Bronchial epithelial cell (primary cell): Measurements from ENCODE around the gene B3GNT3. TPM values are rescaled to one million over a fixed set of nuclear protein-coding genes. Genes with fewer than 3 reads are reported as not detected.

Experiments used
- DNase-seq: peaks from one replicate; pipeline ENCODE4 v3.0.0-alpha.2; 2010; ENCODE audit warnings: low read depth
- FAIRE-seq: peaks from 2 replicates; lab custom pipeline; 2011; peaks lifted over from hg19 to GRCh38; lab: Jason Lieb, UNC
- H3K27me3 ChIP-seq: 2 replicates; pipeline ENCODE4 v1.5.1; 2011; ENCODE audit warnings: low read length; ENCODE audit not compliant: control insufficient read depth, insufficient read depth
- H3K36me3 ChIP-seq: 2 replicates; pipeline ENCODE4 v1.5.1; 2011; ENCODE audit warnings: low read length; ENCODE audit not compliant: control insufficient read depth, insufficient read depth
- H3K4me3 ChIP-seq: 2 replicates; pipeline ENCODE4 v1.5.1; 2011; ENCODE audit warnings: mild to moderate bottlenecking, low read depth, low read length, control low read depth
- CTCF ChIP-seq: IDR thresholded peaks from 2 replicates; pipeline ENCODE4 v1.5.1; 2011; ENCODE audit warnings: mild to moderate bottlenecking, moderate library complexity, low read length, control low read depth, inconsistent platforms; ENCODE audit not compliant: insufficient read depth, severe bottlenecking
- total RNA-seq: library from RNA; depleted of rRNA; stranded (reverse); fragments of >200 nt; gene quantifications from 2 replicates; pipeline ENCODE4 v1.2.1, GENCODE V29; 2014

B3GNT3 gene
- total RNA-seq, 1 donor from 2014 or later: 11.6 TPM

DNA sequence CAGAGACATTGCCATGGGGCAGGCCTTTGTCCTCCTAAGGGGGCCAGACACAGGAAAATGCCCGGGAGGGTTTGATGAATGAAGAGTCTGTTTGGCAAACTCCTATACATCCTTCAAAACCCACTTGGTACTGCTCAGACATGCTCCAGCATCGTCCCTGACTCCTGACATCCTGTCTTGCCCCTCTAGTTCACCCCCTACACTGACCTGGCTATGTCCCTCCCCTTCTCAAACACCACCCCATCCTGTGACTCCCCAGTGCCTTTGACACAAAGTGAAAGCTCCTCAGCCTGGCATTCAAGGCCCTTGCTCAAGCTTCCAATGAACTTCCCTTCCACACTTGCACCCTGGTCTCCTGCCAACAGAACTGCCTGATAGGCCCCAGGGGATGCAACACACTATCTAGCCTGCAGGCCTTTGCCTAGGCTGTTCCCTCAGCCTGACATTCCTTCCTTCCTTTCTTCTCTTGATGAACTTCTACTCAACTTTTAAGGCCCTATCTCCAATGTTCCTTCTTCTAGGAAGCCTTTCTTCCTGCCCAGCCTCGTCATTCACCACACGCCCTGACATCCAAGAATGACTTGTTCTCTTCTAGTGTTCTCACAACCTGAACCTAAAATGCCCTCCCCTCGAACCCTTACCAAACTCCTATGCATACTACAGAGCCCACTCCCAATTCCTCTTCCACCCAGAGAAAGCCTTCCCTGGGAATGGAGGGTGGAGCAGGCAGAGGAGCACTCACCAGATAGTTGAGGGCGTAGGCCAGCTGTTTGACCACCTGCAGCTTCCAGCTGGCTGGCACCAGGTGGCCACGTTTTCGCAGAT is 40.5 kb downstream of the B3GNT3 start:
- FAIRE-seq (peak; percentile 18), DNase-seq (no peak)
- H3K4me3 ChIP-seq: no peak overlapping the region
- no peaks in the 10 kb centered on the region for H3K36me3 ChIP-seq
- H3K27me3 ChIP-seq: no peaks in the 10 kb centered on the region
- TF ChIP-seq CTCF: no peak

DNA sequence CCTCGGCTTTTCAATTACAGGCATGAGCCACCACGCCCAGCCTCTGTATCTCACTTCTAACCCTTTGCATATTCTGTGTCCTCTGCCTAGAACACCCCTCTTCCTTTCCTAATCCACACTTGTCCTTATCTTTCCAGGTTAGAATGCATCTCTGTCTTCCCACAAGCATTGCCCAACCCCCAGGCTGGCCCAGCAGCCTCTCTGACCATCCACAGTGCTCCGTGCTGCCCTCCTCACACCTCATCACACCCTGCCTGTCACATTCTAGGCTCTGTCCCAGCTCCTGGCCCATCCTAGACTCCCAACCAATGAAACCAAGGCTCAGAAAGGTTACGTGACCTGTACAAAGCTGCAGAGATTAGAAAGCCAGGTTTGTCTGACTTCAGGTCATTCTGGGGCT is 41.6 kb downstream of the B3GNT3 start:
- DNase-seq: no peak
- Histone ChIP-seq H3K36me3 (no peaks in the 10 kb centered on the region), H3K4me3 (no peak overlapping the region), H3K27me3 (no peaks in the 10 kb centered on the region)
- FAIRE-seq: no peak
- TF ChIP-seq CTCF: no peak

DNA sequence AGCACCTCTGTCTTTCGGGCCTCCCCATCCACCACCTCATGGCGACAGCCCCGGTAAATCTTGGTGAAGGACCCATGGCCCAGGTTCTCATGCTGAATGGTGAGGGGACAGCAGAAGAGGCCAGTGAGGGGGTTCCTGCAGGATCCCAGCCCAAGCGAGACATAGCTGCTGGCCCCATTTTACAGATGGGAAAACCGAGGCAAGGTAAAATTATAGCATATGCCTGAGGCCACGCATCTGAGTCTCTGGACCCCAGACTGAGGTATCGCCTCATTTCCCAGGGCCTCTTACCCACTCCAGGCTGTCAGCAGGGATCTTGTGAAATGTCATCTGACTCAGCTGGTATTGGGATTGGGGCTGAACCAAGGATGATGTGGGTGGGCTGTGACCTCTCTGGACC is 43.0 kb downstream of the B3GNT3 start:
- H3K27me3 ChIP-seq: no peaks in the 10 kb centered on the region
- no peak for TF ChIP-seq CTCF
- H3K36me3 ChIP-seq: no peaks in the 10 kb centered on the region
- no peak for DNase-seq
- FAIRE-seq: no peak
- no peak overlapping the region for H3K4me3 ChIP-seq

GRCh38 chr19:17840019-17840418 is 45.1 kb downstream of the B3GNT3 start:
- Histone ChIP-seq H3K27me3 (no peaks in the 10 kb centered on the region), H3K4me3 (no peak overlapping the region), H3K36me3 (no peaks in the 10 kb centered on the region)
- DNase-seq: no peak
- no peak for FAIRE-seq
- TF ChIP-seq CTCF: no peak

DNA sequence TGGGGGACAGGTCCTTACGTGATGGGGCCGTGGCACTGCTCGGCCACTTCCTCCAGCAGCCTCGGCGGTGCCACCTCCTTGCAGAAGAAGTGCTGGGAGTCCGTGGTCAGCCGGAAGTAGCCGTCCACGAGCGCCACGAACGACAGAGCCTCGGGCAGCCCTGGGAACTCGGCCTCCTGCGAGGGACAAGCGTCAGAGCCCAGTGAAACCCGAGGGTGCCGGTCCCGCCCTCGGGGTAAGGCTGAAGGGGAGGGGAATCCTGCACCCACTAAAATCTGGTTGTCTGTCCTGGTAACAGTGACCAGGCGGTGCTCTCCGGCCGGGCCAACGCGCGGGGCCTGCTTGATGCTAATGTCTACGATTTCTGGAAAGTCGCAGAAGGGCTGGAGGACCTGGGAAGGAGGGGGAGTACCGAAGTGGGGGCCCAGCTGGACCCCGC is 46.5 kb downstream of the B3GNT3 start:
- Histone ChIP-seq H3K27me3 (no peaks in the 10 kb centered on the region), H3K4me3 (peak overlapping the region; percentile 54), H3K36me3 (no peaks in the 10 kb centered on the region)
- DNase-seq (no peak), FAIRE-seq (no peak)
- no peak for TF ChIP-seq CTCF
